GM12892 (cell line): ENCODE measurements around the gene OAS1.
"Not testable (repeated sequence)": the region's sequence is repeated elsewhere in the genome, so short reads cannot be mapped to it uniquely, and the experiment has no call there.

Source experiments
- POLR2A ChIP-seq: IDR thresholded peaks from 2 replicates; pipeline ENCODE4 v1.6.1; 2011; ENCODE audit warnings: low read depth, low read length, control low read depth
- POLR2AphosphoS5 ChIP-seq: IDR thresholded peaks from 2 replicates; pipeline ENCODE4 v1.6.1; 2011; ENCODE audit warnings: low read depth, low read length, control low read depth

DNA sequence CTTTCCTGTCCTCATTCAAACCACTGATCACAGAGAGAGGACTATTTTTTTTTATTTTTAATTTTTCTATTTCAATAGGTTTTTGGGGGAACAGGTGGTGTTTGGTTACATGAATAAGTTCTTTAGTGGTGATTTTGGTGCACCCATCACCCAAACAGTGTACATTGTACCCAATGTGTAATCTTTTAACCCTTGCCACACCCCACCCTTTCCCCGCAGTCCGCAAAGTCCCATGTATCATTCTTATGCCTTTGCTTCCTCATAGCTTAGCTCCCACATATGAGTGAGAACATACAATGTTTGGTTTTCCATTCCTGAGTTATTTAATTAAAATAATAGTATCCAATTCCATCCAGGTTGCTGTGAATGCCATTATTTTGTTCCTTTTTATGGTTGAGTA is 7.1 kb downstream of the OAS1 start:
- TF ChIP-seq POLR2AphosphoS5, POLR2A: not testable (repeated sequence)
